ENCODE results near the gene FAM89A.
"Not testable (repeated sequence)": the region's sequence is repeated elsewhere in the genome, so short reads cannot be mapped to it uniquely, and the experiment has no call there.

The FAM89A gene

GRCh38 chr1:231029841-231030240 lies 10.2 kb downstream of the FAM89A start:
- Histone ChIP-seq H3K4me1 (ENCODE audit: insufficient read depth, low read length) (no peaks in the 10 kb centered on the region; the same call in 1 of the 2 replicates), H3K36me3 (ENCODE audit: insufficient read depth, low read length) (no peaks in the 10 kb centered on the region), H3K9me3 (ENCODE audit: control insufficient read depth, insufficient read depth, low read length) (no peaks in the 10 kb centered on the region), H3K9ac (ENCODE audit: low read depth, low read length) (no peak overlapping the region)

- H3K9ac ChIP-seq (ENCODE audit: low read depth, low read length); H3K9me3 ChIP-seq (ENCODE audit: control insufficient read depth, insufficient read depth, low read length); H3K36me3 ChIP-seq (ENCODE audit: insufficient read depth, low read length); H3K4me1 ChIP-seq (ENCODE audit: insufficient read depth, low read length): not testable (repeated sequence)
These were observed 10.8 kb downstream of the FAM89A start for GRCh38 chr1:231029247-231029646.

GRCh38 chr1:231028682-231029081 lies 11.4 kb downstream of the FAM89A start:
- Histone ChIP-seq H3K36me3 (ENCODE audit: insufficient read depth, low read length) (no peaks in the 10 kb centered on the region), H3K9ac (ENCODE audit: low read depth, low read length) (no peak overlapping the region), H3K9me3 (ENCODE audit: control insufficient read depth, insufficient read depth, low read length) (no peaks in the 10 kb centered on the region), H3K4me1 (ENCODE audit: insufficient read depth, low read length) (no peaks in the 10 kb centered on the region; the same call in 1 of the 2 replicates)

- no peak overlapping the region for H3K9ac ChIP-seq (ENCODE audit: low read depth, low read length)
These were observed 12.1 kb downstream of the FAM89A start for GRCh38 chr1:231027971-231028370.

GRCh38 chr1:231027136-231027925 lies 12.7 kb downstream of the FAM89A start:
- H3K9me3 ChIP-seq (ENCODE audit: control insufficient read depth, insufficient read depth, low read length) = no peaks in the 10 kb centered on the region
- H3K36me3 ChIP-seq (ENCODE audit: insufficient read depth, low read length) = no peaks in the 10 kb centered on the region
- no peaks in the 10 kb centered on the region; the same call in 1 of the 2 replicates for H3K4me1 ChIP-seq (ENCODE audit: insufficient read depth, low read length)
- H3K9ac ChIP-seq (ENCODE audit: low read depth, low read length) = no peak overlapping the region

More at GRCh38 chr1:231027971-231028370, 12.1 kb downstream of the FAM89A start:
- H3K36me3 ChIP-seq (ENCODE audit: insufficient read depth, low read length) = no peaks in the 10 kb centered on the region
- H3K9me3 ChIP-seq (ENCODE audit: control insufficient read depth, insufficient read depth, low read length) = no peaks in the 10 kb centered on the region
- no peaks in the 10 kb centered on the region; the same call in 1 of the 2 replicates for H3K4me1 ChIP-seq (ENCODE audit: insufficient read depth, low read length)

GRCh38 chr1:231026576-231026975 lies 13.5 kb downstream of the FAM89A start:
- Histone ChIP-seq H3K4me1 (ENCODE audit: insufficient read depth, low read length) (peaks cover under 1% of the 10 kb centered on the region), H3K9ac (ENCODE audit: low read depth, low read length) (no peak overlapping the region), H3K9me3 (ENCODE audit: control insufficient read depth, insufficient read depth, low read length) (no peaks in the 10 kb centered on the region), H3K36me3 (ENCODE audit: insufficient read depth, low read length) (no peaks in the 10 kb centered on the region)

- no peaks in the 10 kb centered on the region for H3K9me3 ChIP-seq (ENCODE audit: control insufficient read depth, insufficient read depth, low read length)
- peaks cover 22% of the 10 kb centered on the region for H3K4me1 ChIP-seq (ENCODE audit: insufficient read depth, low read length)
- no peaks in the 10 kb centered on the region for H3K36me3 ChIP-seq (ENCODE audit: insufficient read depth, low read length)
- no peak overlapping the region for H3K9ac ChIP-seq (ENCODE audit: low read depth, low read length)
These were observed 16.9 kb downstream of the FAM89A start for GRCh38 chr1:231023150-231023549.

- H3K4me1 ChIP-seq (ENCODE audit: insufficient read depth, low read length) = peaks cover 22% of the 10 kb centered on the region
- H3K9ac ChIP-seq (ENCODE audit: low read depth, low read length); H3K36me3 ChIP-seq (ENCODE audit: insufficient read depth, low read length); H3K9me3 ChIP-seq (ENCODE audit: control insufficient read depth, insufficient read depth, low read length): not testable (repeated sequence)
These were observed 17.5 kb downstream of the FAM89A start for GRCh38 chr1:231022543-231022942.

GRCh38 chr1:231021540-231022031 lies 18.5 kb downstream of the FAM89A start:
- H3K9me3 ChIP-seq (ENCODE audit: control insufficient read depth, insufficient read depth, low read length) = no peaks in the 10 kb centered on the region
- H3K9ac ChIP-seq (ENCODE audit: low read depth, low read length) = no peak overlapping the region
- no peaks in the 10 kb centered on the region for H3K36me3 ChIP-seq (ENCODE audit: insufficient read depth, low read length)
- peaks cover 22% of the 10 kb centered on the region for H3K4me1 ChIP-seq (ENCODE audit: insufficient read depth, low read length)

GRCh38 chr1:231020816-231021215 lies 19.2 kb downstream of the FAM89A start:
- Histone ChIP-seq H3K4me1 (ENCODE audit: insufficient read depth, low read length) (peaks cover 22% of the 10 kb centered on the region), H3K9me3 (ENCODE audit: control insufficient read depth, insufficient read depth, low read length) (no peaks in the 10 kb centered on the region), H3K36me3 (ENCODE audit: insufficient read depth, low read length) (no peaks in the 10 kb centered on the region), H3K9ac (ENCODE audit: low read depth, low read length) (no peak overlapping the region; the same call in 1 of the 2 replicates)

- H3K9me3 ChIP-seq (ENCODE audit: control insufficient read depth, insufficient read depth, low read length) = no peaks in the 10 kb centered on the region
- peaks cover 22% of the 10 kb centered on the region for H3K4me1 ChIP-seq (ENCODE audit: insufficient read depth, low read length)
- no peaks in the 10 kb centered on the region for H3K36me3 ChIP-seq (ENCODE audit: insufficient read depth, low read length)
- H3K9ac ChIP-seq (ENCODE audit: low read depth, low read length) = no peak overlapping the region
These were observed 19.9 kb downstream of the FAM89A start for GRCh38 chr1:231020139-231020601.

GRCh38 chr1:231019711-231020110 lies 20.3 kb downstream of the FAM89A start:
- Histone ChIP-seq H3K36me3 (ENCODE audit: insufficient read depth, low read length) (no peaks in the 10 kb centered on the region), H3K4me1 (ENCODE audit: insufficient read depth, low read length) (peaks cover 22% of the 10 kb centered on the region), H3K9ac (ENCODE audit: low read depth, low read length) (no peak overlapping the region), H3K9me3 (ENCODE audit: control insufficient read depth, insufficient read depth, low read length) (no peaks in the 10 kb centered on the region)

GRCh38 chr1:231016966-231017365 lies 23.1 kb downstream of the FAM89A start:
- no peaks in the 10 kb centered on the region for H3K9me3 ChIP-seq (ENCODE audit: control insufficient read depth, insufficient read depth, low read length)
- H3K36me3 ChIP-seq (ENCODE audit: insufficient read depth, low read length) = no peaks in the 10 kb centered on the region
- H3K4me1 ChIP-seq (ENCODE audit: insufficient read depth, low read length) = peaks cover 22% of the 10 kb centered on the region
- no peak overlapping the region for H3K9ac ChIP-seq (ENCODE audit: low read depth, low read length)

GRCh38 chr1:231016234-231016633 lies 23.8 kb downstream of the FAM89A start:
- Histone ChIP-seq H3K9ac (ENCODE audit: low read depth, low read length) (no peak overlapping the region), H3K36me3 (ENCODE audit: insufficient read depth, low read length) (no peaks in the 10 kb centered on the region; the same call in 1 of the 2 replicates), H3K4me1 (ENCODE audit: insufficient read depth, low read length) (peaks cover 18% of the 10 kb centered on the region), H3K9me3 (ENCODE audit: control insufficient read depth, insufficient read depth, low read length) (no peaks in the 10 kb centered on the region)

GRCh38 chr1:231013391-231014015 lies 26.6 kb downstream of the FAM89A start:
- Histone ChIP-seq H3K36me3 (ENCODE audit: insufficient read depth, low read length) (no peaks in the 10 kb centered on the region; the same call in 1 of the 2 replicates), H3K9me3 (ENCODE audit: control insufficient read depth, insufficient read depth, low read length) (no peaks in the 10 kb centered on the region), H3K4me1 (ENCODE audit: insufficient read depth, low read length) (no peaks in the 10 kb centered on the region), H3K9ac (ENCODE audit: low read depth, low read length) (no peak overlapping the region)
